Left lung (tissue), 14 donors: Measurements from ENCODE around the gene ZNF563. TPM values are rescaled to one million over a fixed set of nuclear protein-coding genes. Genes with fewer than 3 reads are reported as not detected.

ENCODE experiments used
- ATAC-seq: fragments of 200-7000 bp; cut with Tn5 transposase; one replicate; pipeline ENCODE4 v1.9.1; 2020; ENCODE audit warnings: moderate library complexity
- DNase-seq, 4 donors: peaks; one replicate each; pipeline ENCODE4 v3.0.0-alpha.2; 2013 to 2020
- H3K27ac ChIP-seq, 2 donors: fragments of 200-600 bp; sonication (generic) in 1 of 2; one replicate each; pipeline versions ENCODE4 v1.5.0 to v1.8.0; 2020 to 2021
- H3K27me3 ChIP-seq, 2 donors: fragments of 200-600 bp; sonication (generic) in 1 of 2; one replicate each; pipeline versions ENCODE4 v1.5.0 to v1.8.0; 2020 to 2021
- H3K36me3 ChIP-seq, 2 donors: fragments of 200-600 bp; sonication (generic) in 1 of 2; one replicate each; pipeline versions ENCODE4 v1.5.0 to v1.8.0; 2020 to 2021
- H3K4me1 ChIP-seq, 2 donors: fragments of 200-600 bp; one replicate each; pipeline ENCODE4 v1.8.0; 2021
- H3K4me3 ChIP-seq, 2 donors: fragments of 200-600 bp; sonication (generic) in 1 of 2; one replicate each; pipeline versions ENCODE4 v1.5.0 to v1.8.0; 2020 to 2021; ENCODE audit warnings: mild to moderate bottlenecking in 1 of 2
- H3K9me3 ChIP-seq, 2 donors: fragments of 200-600 bp; sonication (generic) in 1 of 2; one replicate each; pipeline versions ENCODE4 v1.5.0 to v1.8.0; 2020 to 2021
- CTCF ChIP-seq, 2 donors: fragments of 200-600 bp; sonication (generic) in 1 of 2; IDR thresholded peaks; one replicate each; pipeline versions ENCODE4 v1.5.0 to v1.8.0; 2021; ENCODE audit warnings: antibody characterized with exemption in 2 of 2
- intact Hi-C, 2 donors: fragments of 100-400 bp; cut with DNase I; formaldehyde crosslinking; loops; one replicate each; pipeline versions ENCODE4 v1.11.2 to v1.14.2; 2022
- long read RNA-seq, 12 donors: library from polyadenylated mRNA in 2 of 12; unstranded in 2 of 12; transcript quantifications; one replicate each; pipeline ENCODE4 v2.0.0 and lab custom pipeline, GENCODE V29; 2019 to 2026
- polyA plus RNA-seq, 6 donors: library from polyadenylated mRNA; unstranded; fragments of 120-200 nt; gene quantifications; one replicate each; pipeline ENCODE4 v1.2.1, GENCODE V29; 2013; ENCODE audit not compliant: insufficient read length in 6 of 6
- total RNA-seq, 2 donors: library from RNA; stranded (reverse); fragmentation: NEBNext Ultra II Directional; extraction: Animal tissue kit (Norgen Biotek cat#: 25700); gene quantifications; one replicate each; pipeline ENCODE4 v1.2.1, GENCODE V29; 2021
- donor health status: DM: no; HTN: yes; CAD: no.
- donor health status: DM: no; HTN: no; CAD: no.

ZNF563 gene
- total RNA-seq: 1 to 10 TPM; 4.0 to 4.1 TPM
- 1 to 10 TPM; 3.9 to 5.9 (median 4.5) TPM for polyA plus RNA-seq
- long read RNA-seq, donor 1, partial matches to known transcripts: 0 of 3 reads
- long read RNA-seq, donor 1, other reads (novel, unspliced or antisense): 0 of 3 reads
- long read RNA-seq, donor 2, partial matches to known transcripts: 0 of 1 reads
- long read RNA-seq, donor 2, other reads (novel, unspliced or antisense): 0 of 1 reads
- long read RNA-seq, donor 3, partial matches to known transcripts: 0 of 1 reads
- long read RNA-seq, donor 3, other reads (novel, unspliced or antisense): 0 of 1 reads
- long read RNA-seq, donor 4, partial matches to known transcripts: 1 of 5 reads
- long read RNA-seq, donor 4, other reads (novel, unspliced or antisense): 1 of 5 reads
- long read RNA-seq, donor 5, partial matches to known transcripts: 0 of 2 reads
- long read RNA-seq, donor 5, other reads (novel, unspliced or antisense): 0 of 2 reads
- long read RNA-seq, donor 6, partial matches to known transcripts: 0 of 2 reads
- long read RNA-seq, donor 6, other reads (novel, unspliced or antisense): 0 of 2 reads
- long read RNA-seq, donor 7, partial matches to known transcripts: 0 of 1 reads
- long read RNA-seq, donor 7, other reads (novel, unspliced or antisense): 0 of 1 reads
- long read RNA-seq, donor 8: 0 reads
- long read RNA-seq, donor 9: 0 reads
- long read RNA-seq, donor 10, partial matches to known transcripts: 0 of 3 reads
- long read RNA-seq, donor 10, other reads (novel, unspliced or antisense): 2 of 3 reads
- long read RNA-seq, donor 11: 0 reads
- long read RNA-seq, donor 12: 0 reads

- Histone ChIP-seq H3K27me3 (no peaks in the 10 kb centered on the region), H3K36me3 (no peaks in the 10 kb centered on the region), H3K9me3 (no peaks in the 10 kb centered on the region), H3K4me3 (peak within 1 kb of the TSS; percentile 73 to 87), H3K27ac (peak within 1 kb of the TSS; percentile 92 to 94), H3K4me1 (peaks cover 5 to 23% of the 10 kb centered on the region in 2 donors)
- intact Hi-C loops: no loop called here
- no peak for TF ChIP-seq CTCF (IDR thresholded peaks at IDR 0.05)
- peak; percentile 99 for ATAC-seq
- peak; percentile 95 to 98 (median 97) for DNase-seq
These were observed at the start of gene ZNF563 for GRCh38 chr19:12333162-12334159. Gene ZNF563 (minus strand): TSS chr19:12333633. CDS start chr19:12333482, 151 bp downstream.

GRCh38 chr19:12380444-12380737 lies 47.0 kb upstream of the ZNF563 start:
- no peak for ATAC-seq
- intact Hi-C loops: no loop called here
- no peaks in the 10 kb centered on the region for H3K4me1 ChIP-seq
- no peak for TF ChIP-seq CTCF (IDR thresholded peaks at IDR 0.05)
- H3K36me3 ChIP-seq: peaks cover 0 to 41% of the 10 kb centered on the region in 2 donors
- DNase-seq: no peak
- no peaks in the 10 kb centered on the region for H3K27me3 ChIP-seq
- no peak overlapping the region for H3K4me3 ChIP-seq
- no peak overlapping the region for H3K27ac ChIP-seq
- peaks cover 0 to 84% of the 10 kb centered on the region in 2 donors for H3K9me3 ChIP-seq

GRCh38 chr19:12379732-12380443 lies 46.5 kb upstream of the ZNF563 start:
- H3K36me3 ChIP-seq: peaks cover 0 to 41% of the 10 kb centered on the region in 2 donors
- no peak for TF ChIP-seq CTCF (IDR thresholded peaks at IDR 0.05)
- intact Hi-C loops: no loop called here
- no peak overlapping the region for H3K4me3 ChIP-seq
- H3K27ac ChIP-seq: no peak overlapping the region
- H3K9me3 ChIP-seq: peaks cover 0 to 88% of the 10 kb centered on the region in 2 donors
- no peaks in the 10 kb centered on the region for H3K27me3 ChIP-seq
- ATAC-seq (no peak), DNase-seq (no peak)
- H3K4me1 ChIP-seq: no peaks in the 10 kb centered on the region

- intact Hi-C loops: no loop called here
- DNase-seq (no peak), ATAC-seq (no peak)
- Histone ChIP-seq H3K4me1 (no peaks in the 10 kb centered on the region), H3K9me3 (peaks cover 0 to 37% of the 10 kb centered on the region in 2 donors), H3K4me3 (no peak overlapping the region), H3K27ac (no peak overlapping the region), H3K36me3 (no peaks in the 10 kb centered on the region), H3K27me3 (no peaks in the 10 kb centered on the region)
- TF ChIP-seq CTCF (IDR thresholded peaks at IDR 0.05): no peak
These were observed 40.6 kb upstream of the ZNF563 start for GRCh38 chr19:12374026-12374425.
